Lung (tissue), 12 donors: ENCODE measurements around the gene VKORC1. TPM values are rescaled to one million over a fixed set of nuclear protein-coding genes. Genes with fewer than 3 reads are reported as not detected.

ENCODE experiments used
- ATAC-seq: fragments of 200-7000 bp; cut with Tn5 transposase; one replicate; pipeline ENCODE4 v1.9.1; 2020; ENCODE audit warnings: moderate number of reproducible peaks; ENCODE audit not compliant: insufficient read depth, low FRiP score
- DNase-seq, 3 donors: peaks; one replicate each; pipeline ENCODE4 v3.0.0-alpha.2; 2013 to 2017
- H3K27ac ChIP-seq, 2 donors: one replicate each; pipeline ENCODE4 v1.5.1; 2013; ENCODE audit warnings: mild to moderate bottlenecking in 2 of 2, moderate library complexity in 2 of 2, control low read depth in 1 of 2, inconsistent platforms in 1 of 2, low read depth in 1 of 2, low read length in 1 of 2
- H3K27me3 ChIP-seq, 3 donors: one replicate each; pipeline ENCODE4 v1.5.1; 2013; ENCODE audit warnings: low read length in 2 of 3; ENCODE audit not compliant: control insufficient read depth in 3 of 3, insufficient read depth in 3 of 3
- H3K36me3 ChIP-seq, 4 donors: one replicate each; pipeline ENCODE4 v1.5.1; 2013; ENCODE audit warnings: low read length in 4 of 4, mild to moderate bottlenecking in 1 of 4, moderate library complexity in 1 of 4; ENCODE audit not compliant: control insufficient read depth in 4 of 4, insufficient read depth in 4 of 4
- H3K4me1 ChIP-seq, 5 donors: one replicate each; pipeline ENCODE4 v1.5.1; 2013; ENCODE audit warnings: low read length in 5 of 5, mild to moderate bottlenecking in 2 of 5, moderate library complexity in 1 of 5; ENCODE audit not compliant: control insufficient read depth in 5 of 5, insufficient read depth in 5 of 5
- H3K4me3 ChIP-seq: one replicate; pipeline ENCODE4 v1.5.1; 2013; ENCODE audit warnings: mild to moderate bottlenecking, control low read depth, moderate library complexity
- H3K9ac ChIP-seq, 2 donors: one replicate each; pipeline ENCODE4 v1.5.1; 2013; ENCODE audit warnings: low read length in 2 of 2, control low read depth in 1 of 2; ENCODE audit not compliant: insufficient read depth in 1 of 2
- H3K9me3 ChIP-seq, 4 donors: one replicate each; pipeline ENCODE4 v1.5.1; 2013; ENCODE audit warnings: low read length in 3 of 4, mild to moderate bottlenecking in 1 of 4, moderate library complexity in 1 of 4; ENCODE audit not compliant: control insufficient read depth in 4 of 4, insufficient read depth in 3 of 4
- CTCF ChIP-seq: IDR thresholded peaks from 2 replicates; pipeline ENCODE4 v1.5.1; 2012; ENCODE audit warnings: mild to moderate bottlenecking; ENCODE audit errors: control extremely low read depth, extremely low read depth
- WGBS, 2 donors: extraction: QIAGEN DNeasy Blood & Tissue Kit; methylation state at CpG; one replicate each; pipeline ENCODE4 v1.1.7; 2013; 5-methylcytosine and 5-hydroxymethylcytosine counted together
- polyA plus RNA-seq, 2 donors: library from polyadenylated mRNA; stranded (reverse); fragments of 200-250 nt; gene quantifications; one replicate each; pipeline ENCODE4 v1.2.1, GENCODE V29; 2013
- total RNA-seq, 2 donors: library from RNA; depleted of rRNA in 1 of 2; stranded (reverse); fragments of >200 nt in 1 of 2; gene quantifications; one replicate each; pipeline ENCODE4 v1.2.1, GENCODE V29; 2014 to 2021
- donor health status: control.
- donor health status: control.
- donor health status: Bipolar disorder and iron deficiency.
- donor health status: healthy.
- donor health status: DM: yes; HTN: yes; CAD: no.

The VKORC1 gene
- total and polyA plus RNA-seq, 4 donors: 49.4 to 118 (median 70.5) TPM

DNA sequence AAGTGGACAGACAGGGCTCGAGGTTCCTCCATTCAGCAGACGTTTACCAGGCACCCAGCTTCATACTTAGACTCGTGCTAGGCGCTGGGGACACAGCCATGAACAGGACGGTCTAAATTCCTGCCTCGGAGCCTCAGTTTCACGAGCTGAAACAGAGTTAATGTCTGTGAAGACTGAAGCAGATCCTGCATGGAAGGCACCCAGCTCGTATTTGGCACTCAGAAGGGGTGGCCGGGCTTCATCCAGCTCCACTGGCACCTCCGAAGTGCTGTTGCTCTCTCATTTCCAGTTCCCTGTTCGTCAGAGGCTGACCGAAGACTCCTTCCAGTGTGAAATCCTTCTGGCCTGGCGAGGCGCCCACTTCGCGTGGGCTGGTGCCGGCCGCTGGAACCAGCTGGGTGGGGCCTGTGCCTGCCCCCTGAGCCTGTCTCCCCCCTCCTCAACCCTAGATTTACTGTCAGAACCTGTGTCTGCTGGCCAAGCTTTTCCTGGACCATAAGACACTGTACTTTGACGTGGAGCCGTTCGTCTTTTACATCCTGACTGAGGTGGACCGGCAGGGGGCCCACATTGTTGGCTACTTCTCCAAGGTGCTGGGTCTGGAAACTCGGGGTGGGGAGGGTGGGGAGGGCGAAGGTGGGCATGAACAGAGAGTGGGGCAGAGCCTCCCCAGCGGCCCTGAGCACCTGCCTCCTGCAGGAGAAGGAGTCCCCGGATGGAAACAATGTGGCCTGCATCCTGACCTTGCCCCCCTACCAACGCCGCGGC, 35.2 kb upstream of the VKORC1 start:
- H3K4me3 ChIP-seq: no peak overlapping the region
- 28 to 48% methylated on average over 29 of the region's 29 CpGs for WGBS, 2 donors
- TF ChIP-seq CTCF: no peak
- H3K9me3 ChIP-seq: no peaks in the 10 kb centered on the region
- no peaks in the 10 kb centered on the region for H3K27me3 ChIP-seq
- no peak overlapping the region for H3K9ac ChIP-seq
- H3K27ac ChIP-seq: peak overlapping the region in 1 of 2 donors; percentile 94
- DNase-seq (no peak), ATAC-seq (no peak)
- H3K4me1 ChIP-seq: peaks cover 0 to 32% (median 7%) of the 10 kb centered on the region in 5 donors
- H3K36me3 ChIP-seq: peaks cover 15 to 35% (median 24%) of the 10 kb centered on the region in 4 donors

- H3K4me3 ChIP-seq: no peak overlapping the region
- ATAC-seq (peak; percentile 63), DNase-seq (peak in 2 of 3 donors; percentile 21 to 56)
- no peak overlapping the region for H3K9ac ChIP-seq
- no peaks in the 10 kb centered on the region for H3K27me3 ChIP-seq
- no peak for TF ChIP-seq CTCF
- H3K9me3 ChIP-seq: no peaks in the 10 kb centered on the region
- peaks cover 15 to 35% (median 26%) of the 10 kb centered on the region in 4 donors for H3K36me3 ChIP-seq
- peak overlapping the region; percentile 28 to 94 for H3K27ac ChIP-seq
- WGBS, 2 donors: 22 to 40% methylated on average over 14 of the region's 14 CpGs
- peaks cover 0 to 27% (median 7%) of the 10 kb centered on the region in 5 donors for H3K4me1 ChIP-seq
Observed at GRCh38 chr16:31128711-31129567, 34.3 kb upstream of the VKORC1 start.

GRCh38 chr16:31127182-31127581, 32.6 kb upstream of the VKORC1 start:
- Histone ChIP-seq H3K4me1 (peaks cover 0 to 22% (median 6%) of the 10 kb centered on the region in 5 donors), H3K9ac (no peak overlapping the region), H3K27ac (peak overlapping the region in 1 of 2 donors; percentile 91), H3K36me3 (peaks cover 15 to 30% (median 27%) of the 10 kb centered on the region in 4 donors), H3K4me3 (no peak overlapping the region), H3K9me3 (no peaks in the 10 kb centered on the region), H3K27me3 (no peaks in the 10 kb centered on the region)
- 73 to 88% methylated on average over 13 of the region's 13 CpGs for WGBS, 2 donors
- no peak for TF ChIP-seq CTCF
- ATAC-seq (peak; percentile 13), DNase-seq (peak; percentile 38 to 67 (median 54))
